GM11168 (cell line): ENCODE results near the gene KLC1.

Experiments used
- in situ Hi-C: fragments of 300-500 bp; cut with MboI; formaldehyde crosslinking; loops from one replicate; pipeline ENCODE4 v1.12.0; 2022; ENCODE audit warnings: low sequenced_read_pairs; ENCODE audit not compliant: unreplicated experiment

The KLC1 gene

GRCh38 chr14:103656031-103656755 lies 27.2 kb downstream of the KLC1 start:
- in situ Hi-C loops = no loop called here

GRCh38 chr14:103656756-103657133 lies 27.7 kb downstream of the KLC1 start:
- in situ Hi-C loops = no loop called here

- in situ Hi-C loops = no loop called here
Observed at GRCh38 chr14:103657471-103657870, 28.5 kb downstream of the KLC1 start.

- in situ Hi-C loops = no loop called here
Observed at GRCh38 chr14:103659631-103660030, 30.6 kb downstream of the KLC1 start.

GRCh38 chr14:103662029-103662428 lies 33.0 kb downstream of the KLC1 start:
- in situ Hi-C loops = no loop called here

- in situ Hi-C loops = no loop called here
Observed at GRCh38 chr14:103662591-103662990, 33.6 kb downstream of the KLC1 start.

- in situ Hi-C loops = no loop called here
Observed at GRCh38 chr14:103663506-103663905, 34.5 kb downstream of the KLC1 start.

- in situ Hi-C loops = no loop called here
Observed at GRCh38 chr14:103667671-103668070, 38.7 kb downstream of the KLC1 start.

GRCh38 chr14:103668117-103668516 lies 39.1 kb downstream of the KLC1 start:
- in situ Hi-C loops = no loop called here

- in situ Hi-C loops = no loop called here
Observed at GRCh38 chr14:103669370-103669769, 40.4 kb downstream of the KLC1 start.

GRCh38 chr14:103671911-103672310 lies 42.9 kb downstream of the KLC1 start:
- in situ Hi-C loops = no loop called here

GRCh38 chr14:103675957-103676356 lies 46.9 kb downstream of the KLC1 start:
- in situ Hi-C loops = loop anchor here (25.0 kb wide), 1 partner anchor 89 kb away; no protein-coding TSS in a partner anchor

GRCh38 chr14:103676881-103677675 lies 48.1 kb downstream of the KLC1 start:
- in situ Hi-C loops = loop anchor here (25.0 kb wide), 1 partner anchor 90 kb away; no protein-coding TSS in a partner anchor

GRCh38 chr14:103679351-103679750 lies 50.3 kb downstream of the KLC1 start:
- in situ Hi-C loops = loop anchor here (25.0 kb wide), 1 partner anchor 92 kb away; no protein-coding TSS in a partner anchor

GRCh38 chr14:103680491-103681231 lies 51.6 kb downstream of the KLC1 start:
- in situ Hi-C loops = loop anchor here (25.0 kb wide), 1 partner anchor 93 kb away; no protein-coding TSS in a partner anchor

- in situ Hi-C loops = loop anchor here (25.0 kb wide), 1 partner anchor 96 kb away; no protein-coding TSS in a partner anchor
Observed at GRCh38 chr14:103683139-103683538, 54.1 kb downstream of the KLC1 start.

GRCh38 chr14:103684471-103684870 lies 55.5 kb downstream of the KLC1 start:
- in situ Hi-C loops = loop anchor here (25.0 kb wide), 1 partner anchor 97 kb away; no protein-coding TSS in a partner anchor

- in situ Hi-C loops = loop anchor here (25.0 kb wide), 1 partner anchor 98 kb away; no protein-coding TSS in a partner anchor
Observed at GRCh38 chr14:103684871-103685270, 55.9 kb downstream of the KLC1 start.

GRCh38 chr14:103685276-103686211 lies 56.5 kb downstream of the KLC1 start:
- in situ Hi-C loops = loop anchor here (25.0 kb wide), 1 partner anchor 98 kb away; no protein-coding TSS in a partner anchor
